ENCODE data around the gene EP400.

Gene EP400

GRCh38 chr12:132021031-132021871, 71.5 kb downstream of the EP400 start:
- no peaks in the 10 kb centered on the region for H3K4me1 ChIP-seq (ENCODE audit: low read length)
- H3K9me3 ChIP-seq (ENCODE audit: insufficient read depth, low read length), result no peaks in the 10 kb centered on the region
- TF ChIP-seq EZH2phosphoT487 (IDR thresholded peaks at IDR 0.05; ENCODE audit: low read depth), result no peak
- no peak for TF ChIP-seq CTCF (IDR thresholded peaks at IDR 0.05; ENCODE audit: low read depth, low read length)
- no peak overlapping the region for H3K4me2 ChIP-seq (ENCODE audit: low read length)
- H2AFZ ChIP-seq (ENCODE audit: low read depth, low read length), result no peak overlapping the region
- no peaks in the 10 kb centered on the region for H3K27me3 ChIP-seq (ENCODE audit: low read depth, low read length)
- H3K79me2 ChIP-seq (ENCODE audit: low read length), result no peaks in the 10 kb centered on the region
- H3K4me3 ChIP-seq (ENCODE audit: low read length), result no peak overlapping the region
- H4K20me1 ChIP-seq (ENCODE audit: insufficient read depth, low read length), result no peaks in the 10 kb centered on the region
- no peak overlapping the region for H3K9ac ChIP-seq (ENCODE audit: low read length)
- no peak overlapping the region for H3K27ac ChIP-seq (ENCODE audit: low read length)
- peaks cover 46% of the 10 kb centered on the region for H3K36me3 ChIP-seq (replicated peaks; ENCODE audit: low read depth, low read length)

GRCh38 chr12:132021965-132022364, 72.2 kb downstream of the EP400 start:
- H3K9ac ChIP-seq (ENCODE audit: low read length), result no peak overlapping the region
- no peaks in the 10 kb centered on the region for H3K27me3 ChIP-seq (ENCODE audit: low read depth, low read length)
- H3K4me2 ChIP-seq (ENCODE audit: low read length), result no peak overlapping the region
- TF ChIP-seq CTCF (IDR thresholded peaks at IDR 0.05; ENCODE audit: low read depth, low read length) (no peak), EZH2phosphoT487 (IDR thresholded peaks at IDR 0.05; ENCODE audit: low read depth) (no peak)
- H3K4me1 ChIP-seq (ENCODE audit: low read length), result no peaks in the 10 kb centered on the region
- H3K9me3 ChIP-seq (ENCODE audit: insufficient read depth, low read length), result no peaks in the 10 kb centered on the region
- H3K36me3 ChIP-seq (replicated peaks; ENCODE audit: low read depth, low read length), result peaks cover 47% of the 10 kb centered on the region
- H3K4me3 ChIP-seq (ENCODE audit: low read length), result no peak overlapping the region
- no peaks in the 10 kb centered on the region for H4K20me1 ChIP-seq (ENCODE audit: insufficient read depth, low read length)
- H3K27ac ChIP-seq (ENCODE audit: low read length), result no peak overlapping the region
- no peak overlapping the region for H2AFZ ChIP-seq (ENCODE audit: low read depth, low read length)
- no peaks in the 10 kb centered on the region for H3K79me2 ChIP-seq (ENCODE audit: low read length)

GRCh38 chr12:132023658-132024057, 73.9 kb downstream of the EP400 start:
- Histone ChIP-seq H3K4me3 (ENCODE audit: low read length) (no peak overlapping the region), H3K4me1 (ENCODE audit: low read length) (no peaks in the 10 kb centered on the region), H2AFZ (ENCODE audit: low read depth, low read length) (no peak overlapping the region), H3K9ac (ENCODE audit: low read length) (no peak overlapping the region), H3K36me3 (replicated peaks; ENCODE audit: low read depth, low read length) (peaks cover 45% of the 10 kb centered on the region), H3K9me3 (ENCODE audit: insufficient read depth, low read length) (no peaks in the 10 kb centered on the region), H3K27ac (ENCODE audit: low read length) (no peak overlapping the region), H3K79me2 (ENCODE audit: low read length) (no peaks in the 10 kb centered on the region), H3K27me3 (ENCODE audit: low read depth, low read length) (no peaks in the 10 kb centered on the region), H3K4me2 (ENCODE audit: low read length) (no peak overlapping the region), H4K20me1 (ENCODE audit: insufficient read depth, low read length) (no peaks in the 10 kb centered on the region)
- TF ChIP-seq CTCF (IDR thresholded peaks at IDR 0.05; ENCODE audit: low read depth, low read length), result no peak
- TF ChIP-seq EZH2phosphoT487 (IDR thresholded peaks at IDR 0.05; ENCODE audit: low read depth), result no peak

- Histone ChIP-seq H3K79me2 (ENCODE audit: low read length) (no peaks in the 10 kb centered on the region), H3K9ac (ENCODE audit: low read length) (no peak overlapping the region), H3K4me3 (ENCODE audit: low read length) (no peak overlapping the region), H3K4me1 (ENCODE audit: low read length) (no peaks in the 10 kb centered on the region), H3K27ac (ENCODE audit: low read length) (no peak overlapping the region), H2AFZ (ENCODE audit: low read depth, low read length) (no peak overlapping the region), H3K9me3 (ENCODE audit: insufficient read depth, low read length) (no peaks in the 10 kb centered on the region), H3K36me3 (replicated peaks; ENCODE audit: low read depth, low read length) (peaks cover 51% of the 10 kb centered on the region), H4K20me1 (ENCODE audit: insufficient read depth, low read length) (no peaks in the 10 kb centered on the region), H3K27me3 (ENCODE audit: low read depth, low read length) (no peaks in the 10 kb centered on the region), H3K4me2 (ENCODE audit: low read length) (no peak overlapping the region)
- TF ChIP-seq CTCF (IDR thresholded peaks at IDR 0.05; ENCODE audit: low read depth, low read length), result no peak
- TF ChIP-seq EZH2phosphoT487 (IDR thresholded peaks at IDR 0.05; ENCODE audit: low read depth), result no peak
Measured at GRCh38 chr12:132024758-132025157, 75.0 kb downstream of the EP400 start.

All from OCI-LY3 (cell line).